Kasumi-1 (cell line): ENCODE measurements around the gene PKP2.
A peak's percentile ranks its signal among the peaks of the same experiment; 100 is the strongest.

Experiments
- DNase-seq, 2 experiments: peaks; one replicate each; lab custom pipeline; 2025; lab: John Stamatoyannopoulos, UW

PKP2 gene

GRCh38 chr12:32755051-32755653 lies 141.4 kb downstream of the PKP2 start:
- DNase-seq = peak; percentile 58 to 62

- DNase-seq = peak; percentile 5 to 24
These were observed 142.5 kb downstream of the PKP2 start for GRCh38 chr12:32754111-32754510.

- no peak for DNase-seq
These were observed 143.0 kb downstream of the PKP2 start for GRCh38 chr12:32753605-32754004.

GRCh38 chr12:32743264-32743663 lies 153.3 kb downstream of the PKP2 start:
- DNase-seq = no peak

- no peak for DNase-seq
These were observed 154.4 kb downstream of the PKP2 start for GRCh38 chr12:32742133-32742532.
